Left lung (tissue), 10 donors: Measurements from ENCODE around the gene ATP6V1G1. TPM values are rescaled to one million over a fixed set of nuclear protein-coding genes. Genes with fewer than 3 reads are reported as not detected.

Experiments used
- ATAC-seq: fragments of 200-7000 bp; cut with Tn5 transposase; one replicate; pipeline ENCODE4 v1.9.1; 2020; ENCODE audit warnings: moderate library complexity
- DNase-seq, 4 donors: peaks; one replicate each; pipeline ENCODE4 v3.0.0-alpha.2; 2013 to 2020
- H3K27ac ChIP-seq, 2 donors: fragments of 200-600 bp; sonication (generic) in 1 of 2; one replicate each; pipeline versions ENCODE4 v1.5.0 to v1.8.0; 2020 to 2021
- H3K27me3 ChIP-seq, 2 donors: fragments of 200-600 bp; sonication (generic) in 1 of 2; one replicate each; pipeline versions ENCODE4 v1.5.0 to v1.8.0; 2020 to 2021
- H3K36me3 ChIP-seq, 2 donors: fragments of 200-600 bp; sonication (generic) in 1 of 2; one replicate each; pipeline versions ENCODE4 v1.5.0 to v1.8.0; 2020 to 2021
- H3K4me1 ChIP-seq, 2 donors: fragments of 200-600 bp; one replicate each; pipeline ENCODE4 v1.8.0; 2021
- H3K4me3 ChIP-seq, 2 donors: fragments of 200-600 bp; sonication (generic) in 1 of 2; one replicate each; pipeline versions ENCODE4 v1.5.0 to v1.8.0; 2020 to 2021; ENCODE audit warnings: mild to moderate bottlenecking in 1 of 2
- H3K9me3 ChIP-seq, 2 donors: fragments of 200-600 bp; sonication (generic) in 1 of 2; one replicate each; pipeline versions ENCODE4 v1.5.0 to v1.8.0; 2020 to 2021
- CTCF ChIP-seq, 2 donors: fragments of 200-600 bp; sonication (generic) in 1 of 2; IDR thresholded peaks; one replicate each; pipeline versions ENCODE4 v1.5.0 to v1.8.0; 2021; ENCODE audit warnings: antibody characterized with exemption in 2 of 2
- intact Hi-C, 2 donors: fragments of 100-400 bp; cut with DNase I; formaldehyde crosslinking; loops; one replicate each; pipeline versions ENCODE4 v1.11.2 to v1.14.2; 2022
- polyA plus RNA-seq, 6 donors: library from polyadenylated mRNA; unstranded; fragments of 120-200 nt; gene quantifications; one replicate each; pipeline ENCODE4 v1.2.1, GENCODE V29; 2013; ENCODE audit not compliant: insufficient read length in 6 of 6
- total RNA-seq, 2 donors: library from RNA; stranded (reverse); fragmentation: NEBNext Ultra II Directional; extraction: Animal tissue kit (Norgen Biotek cat#: 25700); gene quantifications; one replicate each; pipeline ENCODE4 v1.2.1, GENCODE V29; 2021
- donor health status: DM: no; HTN: yes; CAD: no.
- donor health status: DM: no; HTN: no; CAD: no.

ATP6V1G1 gene
- total and polyA plus RNA-seq, 8 donors: 96.6 to 182 (median 158) TPM

GRCh38 chr9:114602620-114603019, 15.1 kb downstream of the ATP6V1G1 start:
- ATAC-seq: peak; percentile 59
- peaks cover 0 to 14% of the 10 kb centered on the region in 2 donors for H3K4me1 ChIP-seq
- TF ChIP-seq CTCF (IDR thresholded peaks at IDR 0.05): no peak
- H3K9me3 ChIP-seq: peaks cover 0 to 13% of the 10 kb centered on the region in 2 donors
- H3K36me3 ChIP-seq: peaks cover 0 to 43% of the 10 kb centered on the region in 2 donors
- no peak overlapping the region for H3K27ac ChIP-seq
- DNase-seq: no peak
- intact Hi-C loops: no loop called here
- H3K4me3 ChIP-seq: no peak overlapping the region
- no peaks in the 10 kb centered on the region for H3K27me3 ChIP-seq

GRCh38 chr9:114603248-114603647, 15.7 kb downstream of the ATP6V1G1 start:
- no peak for DNase-seq
- Histone ChIP-seq H3K36me3 (peaks cover 0 to 37% of the 10 kb centered on the region in 2 donors), H3K4me1 (peaks cover 0 to 14% of the 10 kb centered on the region in 2 donors), H3K27ac (no peak overlapping the region), H3K4me3 (no peak overlapping the region), H3K9me3 (peaks cover 0 to 13% of the 10 kb centered on the region in 2 donors), H3K27me3 (no peaks in the 10 kb centered on the region)
- no peak for TF ChIP-seq CTCF (IDR thresholded peaks at IDR 0.05)
- ATAC-seq: no peak
- intact Hi-C loops: no loop called here

- H3K27ac ChIP-seq: no peak overlapping the region
- H3K36me3 ChIP-seq: peaks cover 0 to 19% of the 10 kb centered on the region in 2 donors
- DNase-seq: no peak
- peaks cover 0 to 13% of the 10 kb centered on the region in 2 donors for H3K9me3 ChIP-seq
- H3K4me3 ChIP-seq: no peak overlapping the region
- peak; percentile 14 for ATAC-seq
- H3K27me3 ChIP-seq: no peaks in the 10 kb centered on the region
- H3K4me1 ChIP-seq: peaks cover 0 to 14% of the 10 kb centered on the region in 2 donors
- TF ChIP-seq CTCF (IDR thresholded peaks at IDR 0.05): no peak
- intact Hi-C loops: no loop called here
Measured at GRCh38 chr9:114604989-114605388, 17.4 kb downstream of the ATP6V1G1 start.

GRCh38 chr9:114606068-114606467, 18.5 kb downstream of the ATP6V1G1 start:
- Histone ChIP-seq H3K27ac (no peak overlapping the region), H3K27me3 (peaks cover 0 to 5% of the 10 kb centered on the region in 2 donors), H3K9me3 (peaks cover 0 to 12% of the 10 kb centered on the region in 2 donors), H3K4me1 (peaks cover 0 to 20% of the 10 kb centered on the region in 2 donors), H3K36me3 (peaks cover 0 to 8% of the 10 kb centered on the region in 2 donors), H3K4me3 (no peak overlapping the region)
- intact Hi-C loops: no loop called here
- ATAC-seq: no peak
- DNase-seq: no peak
- no peak for TF ChIP-seq CTCF (IDR thresholded peaks at IDR 0.05)

- ATAC-seq (no peak), DNase-seq (peak in 1 of 4 donors; percentile 16)
- peaks cover 0 to 2% of the 10 kb centered on the region in 2 donors for H3K36me3 ChIP-seq
- peaks cover 0 to 6% of the 10 kb centered on the region in 2 donors for H3K27me3 ChIP-seq
- H3K9me3 ChIP-seq: peaks cover 0 to 6% of the 10 kb centered on the region in 2 donors
- intact Hi-C loops: no loop called here
- H3K4me1 ChIP-seq: peaks cover 0 to 22% of the 10 kb centered on the region in 2 donors
- H3K4me3 ChIP-seq: no peak overlapping the region
- H3K27ac ChIP-seq: no peak overlapping the region
- TF ChIP-seq CTCF (IDR thresholded peaks at IDR 0.05): no peak
Measured at GRCh38 chr9:114606597-114607207, 19.1 kb downstream of the ATP6V1G1 start.
